Measurements from ENCODE around the gene VPS16. TPM values are rescaled to one million over a fixed set of nuclear protein-coding genes. Genes with fewer than 3 reads are reported as not detected.

The VPS16 gene
- total and polyA plus RNA-seq, 2 of the 13 experiments (the other 11 are each of a cell fraction or from before 2014, with no cell fraction given) = 34.2 to 35.4 TPM

GRCh38 chr20:2847802-2848201 lies 7.3 kb downstream of the VPS16 start:
- H3K4me2 ChIP-seq (ENCODE audit: low read depth, low read length) = no peak overlapping the region
- CTCF ChIA-PET (ENCODE audit: low intra/inter-chr PET ratio, low total read pairs) = no interaction called here
- H3K36me3 ChIP-seq (replicated peaks in 1 of 2; ENCODE audit: control insufficient read depth in 1 of 2, insufficient read depth in 2 of 2, low read length in 2 of 2) = no peaks in the 10 kb centered on the region
- H3K27me3 ChIP-seq (ENCODE audit: control insufficient read depth in 1 of 2, insufficient read depth in 2 of 2, low read length in 2 of 2) = no peaks in the 10 kb centered on the region
- TF ChIP-seq ZNF784 (CRISPR knock-in tag; IDR thresholded peaks at IDR 0.05; ENCODE audit: borderline replicate concordance) (no peak), MTA3 (CRISPR knock-in tag; IDR thresholded peaks at IDR 0.05) (no peak), PRDM15 (CRISPR knock-in tag; IDR thresholded peaks at IDR 0.05) (no peak), BATF2 (CRISPR knock-in tag; IDR thresholded peaks at IDR 0.05) (no peak), ZNF616 (CRISPR knock-in tag; IDR thresholded peaks at IDR 0.05; ENCODE audit: low read depth) (no peak), IRF9 (CRISPR knock-in tag; IDR thresholded peaks at IDR 0.05; ENCODE audit: borderline replicate concordance) (no peak), ATF7 (IDR thresholded peaks at IDR 0.05) (no peak), ATF7 (CRISPR knock-in tag; IDR thresholded peaks at IDR 0.05) (no peak), KAT2B (IDR thresholded peaks at IDR 0.05; ENCODE audit: borderline replicate concordance, low read depth, low read length) (no peak), NFRKB (IDR thresholded peaks at IDR 0.05) (no peak)
- TF ChIP-seq, protein P1, sequence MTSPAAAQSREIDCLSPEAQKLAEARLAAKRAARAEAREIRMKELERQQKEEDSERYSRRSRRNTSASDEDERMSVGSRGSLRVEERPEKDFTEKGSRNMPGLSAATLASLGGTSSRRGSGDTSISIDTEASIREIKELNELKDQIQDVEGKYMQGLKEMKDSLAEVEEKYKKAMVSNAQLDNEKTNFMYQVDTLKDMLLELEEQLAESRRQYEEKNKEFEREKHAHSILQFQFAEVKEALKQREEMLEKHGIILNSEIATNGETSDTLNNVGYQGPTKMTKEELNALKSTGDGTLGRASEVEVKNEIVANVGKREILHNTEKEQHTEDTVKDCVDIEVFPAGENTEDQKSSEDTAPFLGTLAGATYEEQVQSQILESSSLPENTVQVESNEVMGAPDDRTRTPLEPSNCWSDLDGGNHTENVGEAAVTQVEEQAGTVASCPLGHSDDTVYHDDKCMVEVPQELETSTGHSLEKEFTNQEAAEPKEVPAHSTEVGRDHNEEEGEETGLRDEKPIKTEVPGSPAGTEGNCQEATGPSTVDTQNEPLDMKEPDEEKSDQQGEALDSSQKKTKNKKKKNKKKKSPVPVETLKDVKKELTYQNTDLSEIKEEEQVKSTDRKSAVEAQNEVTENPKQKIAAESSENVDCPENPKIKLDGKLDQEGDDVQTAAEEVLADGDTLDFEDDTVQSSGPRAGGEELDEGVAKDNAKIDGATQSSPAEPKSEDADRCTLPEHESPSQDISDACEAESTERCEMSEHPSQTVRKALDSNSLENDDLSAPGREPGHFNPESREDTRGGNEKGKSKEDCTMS (CRISPR knock-in tag; conservative IDR thresholded peaks at IDR 0.05) = no peak
- POLR2A ChIA-PET = no interaction called here
- ATAC-seq (no peak), FAIRE-seq (no peak), DNase-seq (ENCODE audit: low spot score) (no peak)
- WGBS (ENCODE audit: low lambda C conversion rate) = 89% methylated on average over 4 of the region's 4 CpGs
- H3K9ac ChIP-seq (ENCODE audit: insufficient read depth, low read depth, low read length) = no peak overlapping the region
- in situ Hi-C loops (cut with HindIII; ENCODE audit: extremely low pct_ligation_motif_present, low pct_unique_long_range_greater_than_20kb) (loop anchor here (10.0 kb wide), 1 partner anchor 93 kb away; no protein-coding TSS in a partner anchor), intact Hi-C loops (cut with micrococcal nuclease; ENCODE audit: unreplicated experiment) (no loop called here)
- H4K20me1 ChIP-seq (ENCODE audit: insufficient read depth, low read length) = no peaks in the 10 kb centered on the region
- H3K9me3 ChIP-seq (ENCODE audit: low read length) = no peaks in the 10 kb centered on the region
- H2AFZ ChIP-seq (ENCODE audit: low read length) = no peak overlapping the region
- H3K79me2 ChIP-seq (ENCODE audit: insufficient read depth, low read length) = no peaks in the 10 kb centered on the region
- no peak overlapping the region for H3K4me3 ChIP-seq (replicated peaks in 1 of 3; ENCODE audit: insufficient read depth in 1 of 3, low read depth in 2 of 3, low read length in 3 of 3)
- H3K4me1 ChIP-seq (ENCODE audit: insufficient read depth, low read length) = no peaks in the 10 kb centered on the region
- no peak overlapping the region for H3K27ac ChIP-seq (ENCODE audit: extremely low read length, insufficient read depth, low read length)
- BruUV-seq (replicated peaks) = no TSS peak

All from HepG2 (cell line).